Neural progenitor cell (in vitro differentiated cells): Measurements from ENCODE around the gene MAD2L2. TPM values are rescaled to one million over a fixed set of nuclear protein-coding genes. Genes with fewer than 3 reads are reported as not detected.

Experiments
- DNase-seq: peaks from one replicate; pipeline ENCODE4 v3.0.0-alpha.2; 2016; ENCODE audit warnings: low spot score
- H2AFZ ChIP-seq: fragments of 200-600 bp; sonication (generic); replicated peaks from 2 replicates; pipeline ENCODE4 v1.6.1; 2016; ENCODE audit warnings: antibody characterized with exemption
- H3F3A ChIP-seq: fragments of 200-600 bp; sonication (generic); 2 replicates; pipeline ENCODE4 v1.6.1; 2016; ENCODE audit warnings: antibody characterized with exemption, low read depth
- H3K27ac ChIP-seq: fragments of 200-600 bp; sonication (generic); 2 replicates; pipeline ENCODE4 v1.5.1; 2016; ENCODE audit warnings: mild to moderate bottlenecking
- H3K27me3 ChIP-seq: fragments of 200-600 bp; sonication (generic); 2 replicates; pipeline ENCODE4 v1.6.1; 2016; ENCODE audit warnings: mild to moderate bottlenecking, moderate library complexity
- H3K36me3 ChIP-seq: fragments of 200-600 bp; sonication (generic); 2 replicates; pipeline ENCODE4 v1.5.1; 2016
- H3K4me1 ChIP-seq: fragments of 200-600 bp; sonication (generic); 2 replicates; pipeline ENCODE4 v1.6.1; 2016; ENCODE audit warnings: mixed run types
- H3K4me2 ChIP-seq: fragments of 200-600 bp; sonication (generic); 2 replicates; pipeline ENCODE4 v1.6.1; 2016
- H3K4me3 ChIP-seq: fragments of 200-600 bp; sonication (generic); 2 replicates; pipeline ENCODE4 v1.5.1; 2016
- H3K79me2 ChIP-seq: fragments of 200-600 bp; sonication (generic); 2 replicates; pipeline ENCODE4 v1.6.1; 2016; ENCODE audit warnings: low read depth
- H3K9ac ChIP-seq: fragments of 200-600 bp; sonication (generic); 2 replicates; pipeline ENCODE4 v1.6.1; 2016
- H3K9me3 ChIP-seq: fragments of 200-600 bp; sonication (generic); 2 replicates; pipeline ENCODE4 v1.5.1; 2016; ENCODE audit warnings: low read depth
- H4K20me1 ChIP-seq: fragments of 200-600 bp; sonication (generic); 2 replicates; pipeline ENCODE4 v1.6.1; 2016; ENCODE audit warnings: low read depth
- H3K27ac Mint-ChIP-seq: 3 replicates; pipeline ENCODE4 v1.8.0; 2021; ENCODE audit warnings: mixed read lengths
- H3K27me3 Mint-ChIP-seq: 2 replicates; pipeline ENCODE4 v1.8.0; 2022; ENCODE audit warnings: low read depth, mild to moderate bottlenecking, inconsistent platforms, moderate library complexity, mixed read lengths; ENCODE audit not compliant: insufficient read depth
- H3K36me3 Mint-ChIP-seq: 3 replicates; pipeline ENCODE4 v1.8.0; 2021; ENCODE audit warnings: mixed read lengths
- H3K4me1 Mint-ChIP-seq: 3 replicates; pipeline ENCODE4 v1.8.0; 2021; ENCODE audit warnings: mixed read lengths
- H3K4me3 Mint-ChIP-seq: 3 replicates; pipeline ENCODE4 v1.8.0; 2021; ENCODE audit warnings: mild to moderate bottlenecking, moderate library complexity, mixed read lengths
- H3K9me3 Mint-ChIP-seq: 3 replicates; pipeline ENCODE4 v1.8.0; 2020; ENCODE audit warnings: mixed read lengths
- CTCF ChIP-seq: fragments of 200-600 bp; sonication (generic); IDR thresholded peaks from 2 replicates; pipeline ENCODE4 v1.5.1; 2017; ENCODE audit warnings: antibody characterized with exemption, mild to moderate bottlenecking
- EZH2 ChIP-seq: fragments of 200-600 bp; sonication (generic); IDR thresholded peaks from 2 replicates; pipeline ENCODE4 v1.6.1; 2017; ENCODE audit warnings: antibody characterized with exemption, mild to moderate bottlenecking, moderate library complexity
- EZH2phosphoT487 ChIP-seq: fragments of 200-600 bp; sonication (generic); IDR thresholded peaks from 2 replicates; pipeline ENCODE4 v1.6.1; 2017; ENCODE audit warnings: antibody characterized with exemption
- total RNA-seq: library from RNA; depleted of rRNA; stranded (reverse); fragments of >200 nt; gene quantifications from 2 replicates; pipeline ENCODE4 v1.2.3, GENCODE V29; 2015; ENCODE audit warnings: low replicate concordance

MAD2L2 gene
- total RNA-seq, 1 donor from 2014 or later, result 108 TPM

- no peak overlapping the region for H3K4me2 ChIP-seq
- no peaks in the 10 kb centered on the region for H3K9me3 ChIP-seq
- H3K4me1 ChIP-seq, result peaks cover 6% of the 10 kb centered on the region
- Mint-ChIP-seq H3K36me3 (peaks cover 7% of the 10 kb centered on the region), H3K4me3 (no peak overlapping the region), H3K4me1 (peaks cover 20% of the 10 kb centered on the region), H3K9me3 (no peaks in the 10 kb centered on the region), H3K27ac (no peak overlapping the region), H3K27me3 (peaks cover 3% of the 10 kb centered on the region)
- no peaks in the 10 kb centered on the region for H3K27me3 ChIP-seq
- TF ChIP-seq EZH2 (no peak), CTCF (no peak), EZH2phosphoT487 (no peak)
- H3K79me2 ChIP-seq, result no peaks in the 10 kb centered on the region
- H2AFZ ChIP-seq, result no peak overlapping the region
- H3K4me3 ChIP-seq, result no peak overlapping the region
- H3K9ac ChIP-seq, result no peak overlapping the region
- no peak overlapping the region for H3K27ac ChIP-seq
- H3K36me3 ChIP-seq, result no peaks in the 10 kb centered on the region
- peaks cover 16% of the 10 kb centered on the region for H4K20me1 ChIP-seq
- no peak for DNase-seq
- H3F3A ChIP-seq, result peaks cover 3% of the 10 kb centered on the region
These were observed 30.5 kb upstream of the MAD2L2 start for GRCh38 chr1:11711490-11711889.

DNA sequence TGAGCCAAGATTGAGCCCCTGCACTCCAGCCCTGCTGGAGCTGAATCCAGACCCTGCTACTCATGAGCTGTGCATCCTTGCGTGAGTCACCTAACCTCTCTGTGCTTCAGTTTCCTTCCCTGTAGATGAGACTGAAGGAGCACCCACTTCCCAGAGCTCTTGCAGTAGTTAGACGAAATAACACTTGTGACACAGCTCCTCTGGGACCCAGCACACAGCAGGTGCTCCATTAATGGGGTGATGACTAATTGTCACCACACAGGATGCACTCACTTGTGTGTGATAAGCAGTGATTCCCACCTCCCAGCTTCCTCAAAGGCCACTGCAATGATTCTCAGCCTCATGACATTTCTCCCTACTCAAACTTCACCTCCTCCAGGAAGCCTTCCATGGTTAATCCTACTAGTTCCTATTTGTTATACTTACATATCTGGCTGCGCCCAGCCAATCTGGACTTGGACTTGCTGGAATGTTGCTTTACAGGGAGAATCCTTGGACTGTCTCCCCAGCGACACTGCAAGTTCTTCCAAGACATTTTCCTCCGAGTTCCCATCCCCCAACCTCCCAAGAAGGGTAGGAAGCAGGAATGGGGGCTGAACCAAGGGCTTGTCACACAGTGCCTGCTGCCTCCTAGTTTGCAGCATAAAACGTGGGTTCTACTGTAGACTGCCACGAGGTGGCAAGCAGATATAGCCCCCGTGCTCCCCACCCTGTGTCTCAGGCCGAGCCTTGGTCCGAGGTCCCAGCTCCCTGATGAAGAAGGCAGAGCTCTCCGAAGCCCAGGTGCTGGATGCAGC is 27.8 kb upstream of the MAD2L2 start:
- Histone ChIP-seq H3K4me1 (peaks cover 27% of the 10 kb centered on the region), H3K4me2 (no peak overlapping the region), H2AFZ (no peak overlapping the region), H3K36me3 (no peaks in the 10 kb centered on the region), H3K4me3 (no peak overlapping the region), H3K9ac (no peak overlapping the region), H3K9me3 (no peaks in the 10 kb centered on the region), H3K27ac (no peak overlapping the region), H4K20me1 (peaks cover 43% of the 10 kb centered on the region), H3K79me2 (peaks cover 24% of the 10 kb centered on the region), H3K27me3 (no peaks in the 10 kb centered on the region), H3F3A (peaks cover 7% of the 10 kb centered on the region)
- peaks cover 3% of the 10 kb centered on the region for H3K27me3 Mint-ChIP-seq
- peak overlapping the region; percentile 19 for H3K27ac Mint-ChIP-seq
- TF ChIP-seq CTCF, result no peak
- TF ChIP-seq EZH2phosphoT487, result no peak
- no peak overlapping the region for H3K4me3 Mint-ChIP-seq
- no peaks in the 10 kb centered on the region for H3K9me3 Mint-ChIP-seq
- peaks cover 4% of the 10 kb centered on the region for H3K36me3 Mint-ChIP-seq
- H3K4me1 Mint-ChIP-seq, result peaks cover 38% of the 10 kb centered on the region
- no peak for DNase-seq

- no peak overlapping the region for H3K4me3 Mint-ChIP-seq
- Histone ChIP-seq H2AFZ (no peak overlapping the region), H4K20me1 (peaks cover 53% of the 10 kb centered on the region), H3K36me3 (no peaks in the 10 kb centered on the region), H3K9ac (no peak overlapping the region), H3K4me1 (peaks cover 29% of the 10 kb centered on the region), H3K4me2 (no peak overlapping the region), H3F3A (peaks cover 11% of the 10 kb centered on the region), H3K4me3 (no peak overlapping the region), H3K79me2 (peaks cover 34% of the 10 kb centered on the region), H3K27ac (no peak overlapping the region), H3K27me3 (no peaks in the 10 kb centered on the region), H3K9me3 (no peaks in the 10 kb centered on the region)
- DNase-seq, result no peak
- H3K4me1 Mint-ChIP-seq, result peaks cover 43% of the 10 kb centered on the region
- peaks cover 3% of the 10 kb centered on the region for H3K27me3 Mint-ChIP-seq
- H3K27ac Mint-ChIP-seq, result peak overlapping the region; percentile 46
- H3K36me3 Mint-ChIP-seq, result peaks cover 4% of the 10 kb centered on the region
- H3K9me3 Mint-ChIP-seq, result no peaks in the 10 kb centered on the region
- TF ChIP-seq CTCF (no peak), EZH2phosphoT487 (no peak)
These were observed 26.8 kb upstream of the MAD2L2 start for GRCh38 chr1:11707621-11708276.
